ENCODE data around the gene PRKCH. TPM values are rescaled to one million over a fixed set of nuclear protein-coding genes. Genes with fewer than 3 reads are reported as not detected.

PRKCH gene
- total RNA-seq, 1 experiment from 2014 or later: 10.3 TPM

DNA sequence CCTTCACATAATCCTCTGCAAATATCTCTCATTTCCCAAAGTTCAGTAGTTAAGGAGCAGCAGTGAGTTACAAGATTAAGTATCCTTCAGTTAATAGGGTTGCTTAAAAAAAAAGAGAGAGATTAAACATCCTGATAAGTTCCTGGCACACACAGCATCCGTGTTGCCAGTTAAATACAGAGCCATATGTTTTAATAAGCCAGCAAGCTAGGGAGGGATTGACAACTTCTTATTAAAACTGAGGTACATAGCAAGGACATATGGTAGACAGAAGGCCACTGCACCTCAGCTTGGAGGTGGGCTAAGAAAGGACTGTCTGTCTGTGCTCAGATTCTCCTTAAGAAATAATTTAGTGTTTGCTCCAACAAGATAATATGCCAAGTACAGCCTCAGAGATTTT lies 30.7 kb upstream of the PRKCH start (continued):
- TF ChIP-seq ZNF671 (CRISPR knock-in tag; IDR thresholded peaks at IDR 0.05) (no peak), NR3C1 (CRISPR knock-in tag; conservative IDR thresholded peaks at IDR 0.05; ENCODE audit: low read depth) (no peak)

GRCh38 chr14:61296151-61296550 lies 25.2 kb upstream of the PRKCH start:
- ChIA-PET CTCF (interaction anchor here (0.6 to 2.0 kb wide), 10 partner anchors 7 to 542 kb away, joined by 3 to 8 read pairs (median 3); partner anchors contain the start of gene TMEM30B), POLR2A (no interaction called here)
- TF ChIP-seq, protein P1, sequence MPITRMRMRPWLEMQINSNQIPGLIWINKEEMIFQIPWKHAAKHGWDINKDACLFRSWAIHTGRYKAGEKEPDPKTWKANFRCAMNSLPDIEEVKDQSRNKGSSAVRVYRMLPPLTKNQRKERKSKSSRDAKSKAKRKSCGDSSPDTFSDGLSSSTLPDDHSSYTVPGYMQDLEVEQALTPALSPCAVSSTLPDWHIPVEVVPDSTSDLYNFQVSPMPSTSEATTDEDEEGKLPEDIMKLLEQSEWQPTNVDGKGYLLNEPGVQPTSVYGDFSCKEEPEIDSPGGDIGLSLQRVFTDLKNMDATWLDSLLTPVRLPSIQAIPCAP (CRISPR knock-in tag; IDR thresholded peaks at IDR 0.05): no peak
- no peak for TF ChIP-seq ETV6 (CRISPR knock-in tag; IDR thresholded peaks at IDR 0.05)
- TF ChIP-seq, protein P2, sequence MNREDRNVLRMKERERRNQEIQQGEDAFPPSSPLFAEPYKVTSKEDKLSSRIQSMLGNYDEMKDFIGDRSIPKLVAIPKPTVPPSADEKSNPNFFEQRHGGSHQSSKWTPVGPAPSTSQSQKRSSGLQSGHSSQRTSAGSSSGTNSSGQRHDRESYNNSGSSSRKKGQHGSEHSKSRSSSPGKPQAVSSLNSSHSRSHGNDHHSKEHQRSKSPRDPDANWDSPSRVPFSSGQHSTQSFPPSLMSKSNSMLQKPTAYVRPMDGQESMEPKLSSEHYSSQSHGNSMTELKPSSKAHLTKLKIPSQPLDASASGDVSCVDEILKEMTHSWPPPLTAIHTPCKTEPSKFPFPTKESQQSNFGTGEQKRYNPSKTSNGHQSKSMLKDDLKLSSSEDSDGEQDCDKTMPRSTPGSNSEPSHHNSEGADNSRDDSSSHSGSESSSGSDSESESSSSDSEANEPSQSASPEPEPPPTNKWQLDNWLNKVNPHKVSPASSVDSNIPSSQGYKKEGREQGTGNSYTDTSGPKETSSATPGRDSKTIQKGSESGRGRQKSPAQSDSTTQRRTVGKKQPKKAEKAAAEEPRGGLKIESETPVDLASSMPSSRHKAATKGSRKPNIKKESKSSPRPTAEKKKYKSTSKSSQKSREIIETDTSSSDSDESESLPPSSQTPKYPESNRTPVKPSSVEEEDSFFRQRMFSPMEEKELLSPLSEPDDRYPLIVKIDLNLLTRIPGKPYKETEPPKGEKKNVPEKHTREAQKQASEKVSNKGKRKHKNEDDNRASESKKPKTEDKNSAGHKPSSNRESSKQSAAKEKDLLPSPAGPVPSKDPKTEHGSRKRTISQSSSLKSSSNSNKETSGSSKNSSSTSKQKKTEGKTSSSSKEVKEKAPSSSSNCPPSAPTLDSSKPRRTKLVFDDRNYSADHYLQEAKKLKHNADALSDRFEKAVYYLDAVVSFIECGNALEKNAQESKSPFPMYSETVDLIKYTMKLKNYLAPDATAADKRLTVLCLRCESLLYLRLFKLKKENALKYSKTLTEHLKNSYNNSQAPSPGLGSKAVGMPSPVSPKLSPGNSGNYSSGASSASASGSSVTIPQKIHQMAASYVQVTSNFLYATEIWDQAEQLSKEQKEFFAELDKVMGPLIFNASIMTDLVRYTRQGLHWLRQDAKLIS (CRISPR knock-in tag; IDR thresholded peaks at IDR 0.05; ENCODE audit: borderline replicate concordance): no peak
- no peak for TF ChIP-seq ZNF532 (CRISPR knock-in tag; IDR thresholded peaks at IDR 0.05; ENCODE audit: borderline replicate concordance)
- TF ChIP-seq ATF1 (CRISPR knock-in tag; IDR thresholded peaks at IDR 0.05): no peak
- TF ChIP-seq NFATC4 (CRISPR knock-in tag; IDR thresholded peaks at IDR 0.05): no peak
- TF ChIP-seq GRHL2 (CRISPR knock-in tag; IDR thresholded peaks at IDR 0.05; ENCODE audit: insufficient replicate concordance, severe bottlenecking): no peak
- no peak for ATAC-seq
- Mint-ChIP-seq H3K4me1 (peaks cover 30% of the 10 kb centered on the region), H3K27me3 (ENCODE audit: low read depth) (no peaks in the 10 kb centered on the region), H3K36me3 (no peaks in the 10 kb centered on the region), H3K27ac (no peak overlapping the region), H3K9me3 (peaks cover 2% of the 10 kb centered on the region; the same call in 1 of the 2 replicates), H3K4me3 (no peak overlapping the region)
- DNase-seq (ENCODE audit: low spot score): no peak

DNA sequence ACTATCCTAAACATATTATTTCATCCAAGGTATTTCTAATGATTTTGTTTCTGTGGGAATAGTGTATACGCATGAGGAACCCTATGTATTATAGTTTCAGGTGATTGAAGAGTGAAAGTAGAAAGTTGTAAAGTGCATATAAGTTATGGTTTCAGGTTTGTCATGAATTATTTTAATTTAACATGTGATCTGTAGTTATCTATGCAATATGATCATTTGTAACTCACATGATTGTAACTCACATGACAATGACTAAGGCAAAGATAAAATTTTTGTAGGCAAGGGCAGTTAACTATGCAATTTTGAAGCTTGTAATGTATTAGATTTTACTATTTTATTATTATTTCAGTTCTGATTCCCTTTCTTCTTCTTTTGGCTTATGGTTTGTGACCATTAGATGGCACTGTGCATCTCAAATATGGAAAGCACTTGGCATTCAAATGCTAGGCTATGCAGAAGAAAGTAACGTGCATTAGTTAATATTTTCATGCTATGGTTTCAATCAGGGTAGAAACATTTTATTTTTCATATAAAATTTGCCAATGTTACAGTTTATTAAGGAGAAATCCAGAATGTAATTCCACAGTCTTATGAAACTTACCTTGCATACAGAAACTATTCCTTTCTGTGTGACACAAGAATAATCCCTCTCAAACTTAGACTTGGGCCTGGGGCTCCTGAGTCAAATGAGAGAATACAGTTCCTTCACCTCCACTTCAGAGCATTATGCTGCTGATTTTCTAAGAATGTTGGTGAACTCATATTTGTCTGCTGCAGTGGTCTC lies 24.5 kb upstream of the PRKCH start:
- H3K9me3 Mint-ChIP-seq: peaks cover 3% of the 10 kb centered on the region; the same call in 1 of the 2 replicates
- H3K4me1 Mint-ChIP-seq: peaks cover 31% of the 10 kb centered on the region
- H3K36me3 Mint-ChIP-seq: no peaks in the 10 kb centered on the region
- DNase-seq (ENCODE audit: low spot score) (no peak), ATAC-seq (peak; percentile 21; the same call in 1 of the 2 replicates)
- no peak overlapping the region for H3K27ac Mint-ChIP-seq
- ChIA-PET POLR2A (no interaction called here), CTCF (interaction anchor here (0.6 to 2.0 kb wide), 10 partner anchors 8 to 541 kb away, joined by 3 to 8 read pairs (median 3); partner anchors contain the start of gene TMEM30B)
- no peaks in the 10 kb centered on the region for H3K27me3 Mint-ChIP-seq (ENCODE audit: low read depth)
- H3K4me3 Mint-ChIP-seq: no peak overlapping the region
- no peak for TF ChIP-seq TEAD4 (CRISPR knock-in tag; IDR thresholded peaks at IDR 0.05)
- TF ChIP-seq, protein P3, sequence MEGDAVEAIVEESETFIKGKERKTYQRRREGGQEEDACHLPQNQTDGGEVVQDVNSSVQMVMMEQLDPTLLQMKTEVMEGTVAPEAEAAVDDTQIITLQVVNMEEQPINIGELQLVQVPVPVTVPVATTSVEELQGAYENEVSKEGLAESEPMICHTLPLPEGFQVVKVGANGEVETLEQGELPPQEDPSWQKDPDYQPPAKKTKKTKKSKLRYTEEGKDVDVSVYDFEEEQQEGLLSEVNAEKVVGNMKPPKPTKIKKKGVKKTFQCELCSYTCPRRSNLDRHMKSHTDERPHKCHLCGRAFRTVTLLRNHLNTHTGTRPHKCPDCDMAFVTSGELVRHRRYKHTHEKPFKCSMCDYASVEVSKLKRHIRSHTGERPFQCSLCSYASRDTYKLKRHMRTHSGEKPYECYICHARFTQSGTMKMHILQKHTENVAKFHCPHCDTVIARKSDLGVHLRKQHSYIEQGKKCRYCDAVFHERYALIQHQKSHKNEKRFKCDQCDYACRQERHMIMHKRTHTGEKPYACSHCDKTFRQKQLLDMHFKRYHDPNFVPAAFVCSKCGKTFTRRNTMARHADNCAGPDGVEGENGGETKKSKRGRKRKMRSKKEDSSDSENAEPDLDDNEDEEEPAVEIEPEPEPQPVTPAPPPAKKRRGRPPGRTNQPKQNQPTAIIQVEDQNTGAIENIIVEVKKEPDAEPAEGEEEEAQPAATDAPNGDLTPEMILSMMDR (IDR thresholded peaks at IDR 0.05): 0 out of 2 replicates have a peak, but pooled peaks have one; percentile 4

All from WTC11 (cell line).